ENCODE data around the gene ODF4. TPM values are rescaled to one million over a fixed set of nuclear protein-coding genes. Genes with fewer than 3 reads are reported as not detected.

Gene ODF4
- not detected in 2 replicates for total RNA-seq

DNA sequence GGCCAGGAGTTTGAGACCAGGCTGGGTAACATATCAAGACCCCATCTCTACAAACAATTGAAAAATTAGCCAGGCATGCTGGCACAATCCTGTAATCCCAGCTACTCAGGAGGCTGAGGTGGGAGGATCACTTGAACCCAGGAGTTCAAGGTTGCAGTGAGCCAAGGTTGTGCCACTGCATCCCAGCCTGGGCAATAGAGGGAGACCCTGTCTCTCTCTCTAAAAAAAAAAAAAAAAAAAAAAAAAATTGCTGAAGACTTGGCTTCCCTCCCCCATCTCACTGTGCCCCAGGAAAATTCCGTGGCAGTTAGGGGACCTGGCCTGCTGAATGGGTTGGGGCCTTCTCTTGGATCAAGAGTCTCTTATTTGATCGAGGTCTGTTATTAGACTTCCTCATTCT is at the start of gene ODF4:
ODF4 (plus strand) TSS at position 301 of the 400 bp plus-strand sequence. CDS start 212 bp downstream, outside the sequence.

DNA sequence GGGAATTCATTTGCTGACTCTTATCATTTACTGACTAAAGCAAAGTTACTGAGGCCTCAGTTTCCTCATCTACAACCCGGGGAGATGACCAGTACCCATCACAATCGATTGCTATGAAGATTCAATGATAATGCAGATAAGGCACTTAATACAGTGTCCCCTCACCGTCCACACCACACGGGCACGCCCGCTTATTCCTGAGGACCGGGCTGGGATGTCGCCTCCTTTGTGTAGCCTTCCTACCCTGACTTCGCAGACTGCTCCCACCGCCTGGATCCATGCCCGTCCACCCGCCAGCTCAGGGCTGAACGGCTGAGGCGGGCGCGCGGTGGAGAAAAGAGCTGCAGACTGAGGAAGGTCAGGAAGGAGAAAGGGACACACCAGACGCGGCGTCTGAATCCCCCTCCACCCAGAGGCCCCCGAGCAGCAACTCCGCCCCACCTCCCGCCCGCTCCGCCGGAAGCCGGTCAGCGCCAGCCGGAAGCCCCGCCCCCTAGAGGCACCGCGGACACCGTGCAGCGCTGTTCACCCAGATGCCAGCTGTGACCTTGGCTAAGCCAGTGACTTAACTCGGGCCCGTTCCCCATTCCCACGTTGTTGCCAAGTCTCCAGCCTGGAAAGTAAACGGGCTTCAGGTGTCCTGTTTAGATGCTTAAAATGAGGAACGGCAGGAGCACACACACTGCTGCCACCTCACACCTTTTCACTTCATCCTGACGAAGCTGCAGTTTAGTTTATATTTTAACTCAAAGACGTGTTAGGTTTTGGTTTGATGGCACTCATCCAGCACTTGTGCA is 36.8 kb downstream of the ODF4 start, which contains the start of gene KRABD2:
KRABD2 (minus strand) TSS at position 434 of the 797 bp plus-strand sequence.

GRCh38 chr17:8383143-8383822 is 43.6 kb downstream of the ODF4 start, which contains the start of gene RPL26:
RPL26 (minus strand) TSS chr17:8383193; CDS start chr17:8382310, 883 bp downstream.

Other genes starting within 250 kb of the ODF4 start
- 0.85 and 1.4 TPM in 2 replicates for gene ALOXE3, start 221.3 kb upstream of the ODF4 start, total RNA-seq
- gene HES7, start 215.7 kb upstream of the ODF4 start, total RNA-seq = 1.2 and 1.5 TPM in 2 replicates
- gene PER1, start 187.4 kb upstream of the ODF4 start, total RNA-seq = 13.7 and 25.4 TPM in 2 replicates
- gene VAMP2, start 176.9 kb upstream of the ODF4 start, total RNA-seq = 3.4 and 3.9 TPM in 2 replicates
- 17.6 and 24.7 TPM in 2 replicates for gene TMEM107, start 163.5 kb upstream of the ODF4 start, total RNA-seq
- gene BORCS6, start 149.7 kb upstream of the ODF4 start, total RNA-seq = 9.6 and 11.6 TPM in 2 replicates
- gene AURKB, start 129.3 kb upstream of the ODF4 start, total RNA-seq = 2.3 and 3.1 TPM in 2 replicates
- gene CTC1, start 91.8 kb upstream of the ODF4 start, total RNA-seq = 2.6 and 6.3 TPM in 2 replicates
- 12.4 and 17.8 TPM in 2 replicates for gene PFAS, start 90.6 kb upstream of the ODF4 start, total RNA-seq
- 7.2 and 10.2 TPM in 2 replicates for gene RANGRF, start 51.2 kb upstream of the ODF4 start, total RNA-seq
- 0.21 and 0.24 TPM in 2 replicates for gene SLC25A35, start 44.4 kb upstream of the ODF4 start, total RNA-seq
- under 0.01 TPM in 1 of 2 replicates, not detected in the other for gene ARHGEF15, start 29.6 kb upstream of the ODF4 start, total RNA-seq
- gene RPL26, start 43.4 kb downstream of the ODF4 start, total RNA-seq = 5,651 and 9,660 TPM in 2 replicates
- 0.24 and 0.43 TPM in 2 replicates for gene RNF222, start 58.0 kb downstream of the ODF4 start, total RNA-seq
- gene NDEL1, start 96.0 kb downstream of the ODF4 start, total RNA-seq = 33.2 and 35.4 TPM in 2 replicates